Stimulated activated CD4-positive, alpha-beta T cell treated with anti-CD3 and anti-CD28 coated beads, TNF-alpha, amount 100 ng/mL, for 1 hour (primary cell): Measurements from ENCODE around the gene CAMK1D.
A peak's percentile ranks its signal among the peaks of the same experiment; 100 is the strongest.

ENCODE experiments used
- DNase-seq, 3 donors: peaks; one replicate each; pipeline ENCODE4 v3.0.0-alpha.2; 2020; ENCODE audit warnings: low read depth in 3 of 3, low spot score in 1 of 3

Gene CAMK1D

DNA sequence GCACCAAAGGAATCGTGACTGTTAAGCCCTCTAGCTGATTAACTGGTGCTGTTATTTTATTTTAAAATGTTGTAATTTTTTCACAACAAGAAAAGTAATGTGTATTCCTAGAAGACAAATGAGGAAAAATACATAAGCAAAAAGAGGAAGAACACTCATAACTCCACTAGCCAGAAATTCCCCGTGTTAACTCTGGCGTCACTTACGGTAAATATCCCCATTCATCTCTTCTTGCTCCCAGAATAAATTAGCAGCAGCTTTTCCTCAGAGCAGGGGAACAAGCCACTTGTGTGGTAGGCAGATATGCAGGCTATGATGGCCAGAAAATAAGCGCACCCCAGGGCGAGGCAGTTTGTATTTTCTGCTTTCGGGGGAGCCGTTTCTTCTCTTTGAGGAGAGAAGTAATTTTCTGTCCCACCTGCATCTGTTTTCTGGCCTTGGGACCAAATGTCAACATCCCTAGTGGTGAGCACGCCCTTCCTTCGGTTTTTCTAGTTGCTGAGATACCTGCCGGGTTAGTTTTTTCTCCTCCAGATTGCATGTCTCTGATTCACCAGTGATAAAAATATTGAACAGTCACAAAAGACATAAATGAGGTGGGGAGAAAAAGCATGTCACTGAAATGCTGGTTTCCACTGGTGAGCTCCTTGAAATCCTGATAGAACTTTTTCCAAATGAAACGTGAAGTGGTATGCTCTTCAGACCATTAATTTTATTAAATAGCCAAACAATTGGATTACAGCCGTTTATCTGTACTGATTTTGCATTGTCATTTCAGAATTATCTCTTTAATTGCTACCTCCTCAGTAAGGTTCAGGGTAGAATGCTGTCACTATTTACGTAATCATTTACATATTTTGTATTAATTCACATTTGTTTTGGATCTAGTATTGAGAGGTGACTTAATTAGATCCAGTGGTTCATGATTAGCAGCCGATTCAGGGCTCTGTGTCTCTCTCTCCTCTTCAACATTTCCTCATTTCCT lies 268.1 kb downstream of the CAMK1D start:
- no peak for DNase-seq

DNA sequence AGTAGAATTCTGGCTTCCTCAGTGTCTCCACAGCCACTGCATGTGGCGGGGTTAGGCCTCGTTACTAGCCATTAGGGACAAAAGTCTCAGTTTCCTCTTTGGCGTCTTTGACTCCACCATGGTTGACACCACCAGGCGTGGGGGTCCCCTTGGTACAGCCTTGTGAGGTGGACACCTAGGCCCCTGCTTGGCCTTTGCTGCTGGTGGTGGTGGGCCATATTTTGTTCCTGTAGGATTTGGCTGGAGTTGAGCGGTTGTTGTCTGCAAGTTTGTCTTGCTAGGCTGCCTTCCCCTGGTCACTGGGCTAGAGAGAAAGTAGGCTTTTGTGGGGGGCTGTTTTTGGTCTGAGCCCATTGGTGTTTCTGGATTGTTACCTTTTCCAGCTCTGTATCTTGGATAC lies 272.7 kb downstream of the CAMK1D start:
- no peak for DNase-seq

DNA sequence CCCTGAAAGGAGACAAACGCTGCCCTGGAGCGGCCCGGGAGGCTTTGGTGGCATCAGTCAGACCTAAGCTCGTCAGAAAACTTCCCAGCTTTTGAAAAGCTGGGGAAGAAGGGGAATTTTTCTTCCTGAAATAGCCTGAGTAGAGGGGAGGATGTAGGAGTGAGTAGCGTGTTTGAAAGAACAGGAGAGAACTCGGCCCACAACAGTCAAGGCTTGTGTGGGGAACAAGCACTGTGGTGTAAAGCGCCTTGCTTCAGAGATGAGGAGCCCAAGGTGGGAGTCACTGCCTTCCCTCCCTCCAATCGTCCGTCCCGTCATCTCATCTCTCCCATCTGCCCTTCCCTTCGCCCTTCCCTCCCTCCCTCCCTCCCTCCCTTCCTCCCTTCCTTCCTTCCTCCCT lies 273.3 kb downstream of the CAMK1D start:
- DNase-seq, result no peak

DNA sequence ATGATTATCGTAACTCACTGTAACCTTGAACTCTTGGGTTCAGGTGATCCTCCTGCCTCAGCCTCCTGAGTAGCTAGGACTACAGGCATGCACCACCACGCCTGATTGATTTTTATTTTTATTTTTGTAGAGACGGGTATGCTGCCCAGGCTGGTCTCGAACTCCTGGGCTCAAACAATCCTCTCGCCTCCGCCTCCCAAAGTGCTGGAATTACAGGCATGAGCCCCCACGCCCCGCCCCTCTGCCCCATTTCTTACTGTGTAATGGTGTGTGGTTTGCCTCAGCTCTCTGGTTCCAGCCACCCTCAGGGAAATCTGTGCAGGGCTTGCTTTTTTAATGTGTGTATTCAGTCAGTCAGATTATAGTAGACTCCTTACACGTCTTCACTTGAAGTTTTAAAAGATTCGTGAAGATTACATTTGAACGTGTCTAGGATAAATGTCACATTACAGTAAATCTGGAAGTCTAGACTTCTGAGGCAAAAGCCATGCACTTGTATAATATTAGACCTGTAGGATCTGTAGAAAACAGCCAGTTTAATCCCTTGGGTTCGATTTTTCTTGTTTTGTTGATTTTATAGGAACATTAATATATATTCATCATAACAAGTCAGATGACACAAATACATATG lies 276.2 kb downstream of the CAMK1D start:
- DNase-seq, result no peak

DNA sequence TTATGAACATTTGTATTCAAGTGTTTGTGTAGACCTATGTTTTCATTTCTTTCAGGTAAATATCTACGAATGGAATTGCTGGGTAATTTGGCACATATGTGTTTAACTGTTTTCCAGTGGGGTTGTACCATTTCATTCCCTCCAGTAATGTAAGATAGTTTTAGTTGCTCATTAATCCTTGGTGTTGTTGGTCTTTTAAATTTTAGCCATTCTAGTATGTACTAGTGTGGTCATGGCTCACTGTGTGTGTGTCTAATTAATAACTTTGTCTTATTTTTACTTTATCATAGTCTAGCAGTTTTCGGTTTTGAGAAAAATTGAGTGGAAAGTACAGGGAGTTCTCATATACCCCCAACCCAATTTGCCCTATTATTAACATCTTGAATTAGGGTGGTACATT lies 278.8 kb downstream of the CAMK1D start:
- no peak for DNase-seq

DNA sequence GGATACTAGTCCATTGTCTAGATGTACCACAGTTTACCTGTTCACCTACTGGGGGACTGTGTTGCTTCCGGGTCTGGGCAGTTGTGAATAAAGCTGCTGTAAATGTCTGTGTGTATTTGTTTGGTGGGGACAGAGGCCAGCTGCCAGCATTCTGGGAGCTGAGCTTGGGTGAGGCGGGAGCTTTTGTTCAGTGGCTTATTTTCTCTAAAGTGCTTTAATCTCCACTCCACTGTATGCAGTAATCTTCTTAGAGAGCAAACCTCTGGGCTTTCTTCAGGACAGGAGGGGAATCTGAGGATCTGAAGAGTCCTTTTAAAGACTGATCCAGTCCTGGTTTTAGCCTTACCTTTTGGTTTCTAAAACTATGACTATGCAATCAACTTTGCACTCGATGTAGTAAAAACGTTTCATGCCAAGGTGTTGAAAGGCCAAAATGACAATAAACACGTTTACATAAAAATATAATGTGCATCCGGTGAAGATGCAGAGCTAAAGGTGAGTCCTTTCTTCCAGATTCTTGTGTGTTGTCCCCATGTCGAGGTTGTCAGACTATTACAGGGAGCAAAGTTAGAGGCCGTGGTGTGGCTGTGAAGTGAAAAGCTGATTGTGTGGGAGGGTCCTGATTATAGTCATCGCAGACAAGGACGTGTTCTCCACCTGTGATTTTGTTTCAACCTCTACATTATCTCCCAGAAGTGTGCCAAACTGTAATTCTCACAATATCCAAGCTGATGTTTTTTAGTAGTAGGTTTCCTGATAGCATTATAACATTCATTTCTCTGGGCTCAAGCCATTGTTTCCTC lies 279.8 kb downstream of the CAMK1D start:
- no peak for DNase-seq

DNA sequence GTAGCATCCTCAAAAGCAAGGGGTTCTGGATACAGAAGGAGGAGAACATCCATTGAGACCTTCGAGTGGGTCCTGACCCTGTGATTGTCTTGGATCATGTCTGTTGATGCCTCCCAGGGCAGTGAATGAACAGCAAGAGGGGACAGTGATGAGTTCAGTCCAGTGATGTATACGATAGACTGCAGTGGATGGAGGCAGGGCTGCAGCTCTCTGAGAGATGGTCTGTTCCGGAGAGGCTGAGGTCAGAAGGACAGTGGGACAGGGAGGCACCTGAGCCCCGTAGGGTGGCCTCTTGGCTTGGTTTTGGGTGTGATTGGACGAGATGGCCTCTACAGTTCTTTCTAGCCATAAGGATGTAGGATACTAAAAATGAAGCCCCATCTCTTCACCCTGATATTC lies 280.4 kb downstream of the CAMK1D start:
- no peak for DNase-seq

DNA sequence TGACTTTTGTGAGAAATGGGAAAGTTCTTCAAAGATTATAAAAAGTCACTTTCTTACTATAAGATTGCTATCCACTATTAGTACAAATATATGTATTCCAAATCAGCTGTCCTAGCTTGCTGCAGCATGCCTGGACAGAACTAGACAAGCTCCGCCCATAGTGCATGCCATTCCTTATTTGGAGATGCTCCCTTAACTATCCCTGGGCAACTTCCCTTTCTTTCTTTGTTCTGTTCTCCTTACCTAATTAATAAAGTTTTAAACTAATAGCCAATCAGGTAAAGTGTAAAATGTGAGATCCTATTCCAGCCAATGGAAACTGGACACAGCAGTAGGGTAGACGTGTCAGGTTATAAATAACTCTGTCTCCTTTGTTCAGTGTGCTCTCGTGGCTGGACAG lies 281.9 kb downstream of the CAMK1D start:
- no peak for DNase-seq

DNA sequence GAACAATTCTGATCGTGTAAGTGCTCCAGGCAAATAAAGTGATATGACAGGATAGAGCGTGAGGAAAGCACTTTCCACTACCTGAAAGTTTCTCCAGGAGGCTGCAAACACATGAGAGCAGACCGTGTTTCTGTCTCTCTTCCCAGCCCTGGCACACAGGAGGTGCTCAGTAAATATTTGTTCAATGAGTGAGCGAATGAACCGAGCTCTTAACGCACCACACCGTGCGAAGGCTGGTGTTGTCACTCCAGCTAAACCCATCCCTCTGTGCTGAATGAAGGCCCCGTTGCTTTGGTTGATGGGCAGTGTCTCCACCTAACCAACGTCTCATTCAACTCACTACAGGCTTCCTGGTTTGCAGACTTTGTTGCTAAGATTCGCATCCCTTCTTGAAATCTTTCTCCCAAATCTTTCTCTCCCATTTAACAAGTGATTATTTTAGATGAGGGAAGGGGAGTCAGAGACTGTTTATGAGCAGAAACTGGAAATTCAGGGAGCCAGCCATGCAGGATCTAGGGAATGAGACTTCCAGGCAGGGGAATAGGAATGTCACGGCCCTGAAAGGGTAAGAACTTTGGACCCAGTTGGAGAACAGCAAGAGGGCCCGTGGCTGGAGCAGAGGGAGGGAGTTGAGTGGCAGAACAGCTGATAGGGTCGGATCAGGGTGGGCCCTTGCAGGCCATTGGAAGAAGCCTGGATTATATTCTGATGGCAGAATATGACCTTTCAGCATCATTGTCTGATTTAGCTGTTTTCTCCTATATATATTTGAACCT lies 282.6 kb downstream of the CAMK1D start:
- no peak for DNase-seq

DNA sequence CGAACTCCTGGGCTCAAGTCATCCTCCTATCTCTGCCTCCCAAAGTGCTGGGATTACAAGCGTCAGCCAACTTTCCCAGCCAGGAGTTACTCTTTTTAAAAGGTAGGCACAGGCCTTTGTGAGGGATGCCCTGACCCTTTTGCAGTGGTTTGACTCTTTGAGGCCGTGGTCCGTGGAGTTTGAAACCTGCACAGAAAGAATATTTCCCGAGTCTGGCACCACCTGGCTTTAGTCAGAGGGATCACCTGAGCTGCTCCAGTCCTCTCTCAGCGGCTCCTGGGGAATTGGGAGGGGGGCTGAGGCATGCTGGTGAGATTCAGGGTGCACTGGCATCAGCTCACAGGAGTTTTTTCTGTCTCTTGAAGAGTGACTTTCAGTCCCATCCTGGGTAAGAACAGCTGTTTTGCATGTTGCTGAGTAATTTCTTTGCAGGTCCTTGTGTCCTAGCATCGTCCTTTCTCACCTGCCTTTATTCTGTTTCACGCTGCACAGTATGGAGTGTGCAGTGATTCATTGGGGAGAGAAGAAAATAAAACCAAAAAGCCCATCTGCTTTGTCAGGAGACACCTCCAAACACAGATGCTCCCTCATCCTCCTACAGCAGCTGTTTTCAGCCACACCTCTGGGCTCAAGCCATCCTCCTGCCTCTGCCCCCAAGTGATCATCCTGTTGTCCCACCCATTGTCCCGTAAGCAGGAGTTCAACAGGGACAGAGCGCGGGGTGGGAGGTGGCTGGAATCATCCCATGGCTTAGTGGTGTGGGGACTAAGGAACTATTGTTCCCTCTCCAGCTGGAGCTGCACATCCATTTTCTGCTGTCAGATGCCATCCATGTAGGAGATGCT lies 284.7 kb downstream of the CAMK1D start:
- DNase-seq, result no peak

DNA sequence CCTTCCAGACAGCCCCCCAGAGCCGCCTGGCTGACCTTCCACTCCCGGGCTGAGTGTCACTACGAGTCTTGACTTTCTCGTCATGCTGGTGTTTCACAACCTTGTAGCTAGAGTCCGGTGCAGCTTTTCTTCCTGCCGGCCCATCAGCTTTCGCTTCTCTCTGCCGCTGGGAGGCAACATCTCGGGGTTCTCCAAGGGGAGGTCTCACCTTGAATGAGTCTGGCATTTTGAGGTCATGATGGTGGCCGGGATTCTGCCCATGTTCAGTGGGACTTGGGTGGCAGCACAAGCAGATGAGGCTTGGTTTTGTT lies 285.2 kb downstream of the CAMK1D start:
- no peak for DNase-seq

DNA sequence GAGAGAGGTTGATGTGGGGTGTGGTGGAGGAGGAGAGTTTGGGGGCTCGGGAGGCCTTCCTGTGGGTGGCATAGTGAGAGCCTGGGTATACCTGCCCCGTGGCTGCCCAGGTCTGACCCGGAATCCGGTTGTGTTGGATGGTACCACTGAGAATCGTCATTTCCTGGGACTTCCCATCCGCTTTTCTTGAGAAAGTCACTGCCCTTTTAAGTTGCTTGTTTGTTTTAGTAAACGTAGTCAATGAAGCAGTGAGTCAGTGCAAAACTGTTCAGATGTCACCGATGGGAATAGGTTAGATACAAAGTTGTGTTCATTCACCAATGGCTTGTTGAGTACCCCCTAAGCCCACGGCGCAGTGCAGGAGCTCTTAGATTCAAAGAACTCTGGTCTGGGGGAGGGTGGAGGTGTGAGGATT lies 285.8 kb downstream of the CAMK1D start:
- peak in 1 of 3 donors; percentile 8 for DNase-seq

DNA sequence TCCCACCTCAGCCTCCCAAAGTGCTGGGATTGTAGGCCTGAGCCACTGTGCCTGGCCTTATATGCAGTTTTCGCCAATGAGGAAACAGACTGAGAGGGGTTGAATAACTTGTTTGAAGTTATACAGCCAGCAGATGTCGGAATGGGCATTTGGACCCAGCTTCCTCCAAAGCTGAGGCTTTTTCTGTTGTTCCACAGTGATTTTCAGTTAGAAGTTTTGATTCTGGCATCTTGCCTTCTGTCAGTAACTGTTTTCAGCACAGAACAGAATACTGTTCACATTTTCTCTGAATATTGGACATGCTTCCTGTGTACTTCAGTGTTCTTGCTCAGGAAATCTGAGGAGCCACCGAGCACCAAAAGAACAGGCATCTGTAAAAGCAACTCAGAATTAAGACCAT lies 287.2 kb downstream of the CAMK1D start:
- no peak for DNase-seq

DNA sequence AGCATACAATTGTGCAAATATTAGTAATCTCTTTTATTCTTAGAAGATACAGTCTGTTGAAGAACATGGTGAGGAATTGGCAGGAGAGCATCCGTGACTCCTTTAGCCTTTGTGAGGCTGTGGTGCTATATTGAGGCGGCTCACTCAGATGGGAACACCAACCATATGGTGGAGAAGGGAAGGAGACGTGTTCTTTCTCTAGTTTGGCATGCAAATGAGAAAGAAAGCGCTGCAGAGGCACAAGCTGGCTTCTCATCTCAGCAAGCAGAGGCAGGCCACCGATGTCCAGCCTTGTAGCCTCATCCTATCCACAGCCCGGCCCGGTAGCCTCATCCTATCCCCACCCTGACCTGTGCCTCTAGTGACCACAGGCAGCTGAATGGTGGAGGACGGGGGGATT lies 288.3 kb downstream of the CAMK1D start:
- DNase-seq, result no peak

DNA sequence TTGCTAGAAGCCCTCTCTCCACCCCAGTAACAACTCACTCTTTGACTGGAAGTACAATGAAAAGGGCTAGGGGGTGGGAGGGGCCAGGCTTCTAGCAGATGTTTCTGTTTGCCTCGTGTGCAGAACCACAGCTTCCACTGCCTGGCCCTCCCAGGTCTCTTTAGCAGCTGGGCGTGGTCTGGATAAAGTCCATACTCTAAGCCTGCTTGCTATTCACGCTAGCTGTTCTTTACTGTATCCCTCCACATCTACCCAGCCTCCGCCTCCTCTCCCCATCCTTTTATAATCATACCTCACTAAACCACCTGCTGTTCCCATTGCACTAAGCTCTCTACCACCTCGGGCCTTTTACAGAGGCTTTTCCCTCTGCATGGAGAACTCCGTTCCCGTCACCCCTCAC lies 288.8 kb downstream of the CAMK1D start:
- no peak for DNase-seq

DNA sequence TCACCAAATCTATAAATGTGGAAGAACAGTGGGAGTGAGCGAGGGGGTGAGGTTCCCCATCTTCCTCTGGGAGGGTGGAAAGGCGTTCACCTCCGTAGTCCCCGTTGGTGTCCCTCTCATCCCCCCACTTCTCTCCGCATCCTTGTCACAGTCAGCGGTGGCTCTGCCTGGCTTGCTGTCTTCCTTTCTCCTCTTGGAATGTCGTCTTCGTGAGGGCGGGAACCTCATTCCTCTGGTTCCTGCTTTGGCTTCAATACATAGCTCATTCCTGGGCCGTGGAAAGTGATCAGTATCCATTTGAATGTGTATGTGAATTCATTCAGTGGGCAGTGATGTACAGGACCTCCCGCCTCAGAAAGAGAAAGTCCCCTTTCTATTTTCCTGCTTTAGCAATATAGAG lies 289.4 kb downstream of the CAMK1D start:
- no peak for DNase-seq

DNA sequence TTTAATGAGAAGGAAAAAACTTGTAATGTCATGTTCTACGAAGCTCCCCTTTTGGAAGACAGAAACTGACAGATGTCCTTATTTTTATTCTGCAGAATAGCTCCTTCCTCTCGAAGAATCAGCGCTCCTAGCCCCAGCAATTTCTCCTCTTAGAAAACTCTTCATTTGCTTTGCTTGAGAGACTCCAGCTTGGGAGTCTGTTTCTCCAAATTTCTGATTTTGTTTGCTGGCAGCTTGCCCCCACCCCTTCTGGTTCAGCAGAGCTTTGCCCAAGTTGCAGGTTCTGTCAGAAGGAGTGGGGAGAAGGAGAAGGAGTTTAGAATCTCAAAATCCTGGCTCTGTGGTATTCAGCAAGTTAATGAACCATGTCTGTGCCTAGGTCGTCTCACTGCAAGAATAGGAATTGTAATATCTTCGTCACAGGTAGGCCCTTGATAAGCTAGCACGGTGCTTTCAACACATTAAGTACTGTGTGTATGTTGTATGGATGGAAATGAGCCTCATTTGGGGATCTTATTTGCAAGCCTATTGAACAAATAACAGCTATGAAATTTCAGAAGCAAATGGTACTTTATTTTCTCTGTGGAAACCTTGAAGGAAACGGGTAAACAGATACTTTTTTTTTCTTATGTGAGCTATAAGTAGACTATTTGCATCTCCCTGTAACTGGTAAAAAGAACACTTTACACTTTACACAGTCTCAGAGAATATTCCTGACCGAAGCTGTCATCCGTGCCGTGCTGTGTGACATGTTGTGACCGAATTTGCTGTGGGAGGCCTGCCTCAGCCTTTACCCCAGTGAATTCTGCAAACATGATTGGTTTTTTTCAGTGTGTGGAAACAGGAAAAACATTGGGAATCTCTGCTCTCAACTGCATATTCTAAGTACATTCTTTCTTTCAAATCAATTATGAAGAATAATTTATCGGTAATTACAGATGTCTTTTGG lies 290.9 kb downstream of the CAMK1D start:
- no peak for DNase-seq

DNA sequence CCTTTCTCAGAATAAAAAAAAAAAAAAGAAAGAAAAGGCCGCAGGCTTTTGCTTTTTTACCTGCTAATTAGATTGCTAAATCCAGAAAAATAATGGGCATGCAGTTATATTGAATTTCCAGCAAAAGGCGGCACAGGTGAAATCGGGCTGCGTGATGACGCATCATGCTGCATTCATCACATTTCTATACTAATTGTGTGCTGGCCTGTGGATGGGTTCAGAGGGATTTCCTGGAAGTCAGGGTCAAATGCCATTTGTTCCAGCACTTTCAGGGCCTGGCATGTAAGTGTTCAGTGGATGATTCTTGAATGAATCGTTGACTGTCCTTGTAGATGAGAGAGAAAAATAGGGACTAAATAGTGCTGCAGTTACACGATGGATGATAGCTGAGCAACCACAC lies 292.7 kb downstream of the CAMK1D start:
- DNase-seq, result no peak

DNA sequence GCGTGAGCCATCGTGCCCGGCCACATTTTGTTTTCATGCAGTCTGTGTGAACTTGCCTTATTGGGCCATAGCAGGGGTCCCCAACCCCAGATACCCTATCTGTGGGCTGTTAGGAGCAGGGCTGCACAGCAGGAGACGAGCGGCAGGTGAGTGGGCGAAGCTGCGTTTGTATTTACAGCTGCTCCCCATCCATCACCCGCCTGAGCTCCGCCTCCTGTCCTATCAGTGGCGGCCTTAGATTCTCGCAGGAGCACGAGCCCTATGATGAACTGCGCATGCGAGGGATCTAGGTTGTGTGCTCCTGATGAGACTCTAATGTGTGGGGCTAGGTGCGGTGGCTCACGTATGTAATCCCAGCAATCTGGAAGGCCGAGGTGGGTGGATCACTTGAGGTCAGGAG lies 293.9 kb downstream of the CAMK1D start:
- no peak for DNase-seq
